ENCODE measurements around the gene MRPS6.

DNA sequence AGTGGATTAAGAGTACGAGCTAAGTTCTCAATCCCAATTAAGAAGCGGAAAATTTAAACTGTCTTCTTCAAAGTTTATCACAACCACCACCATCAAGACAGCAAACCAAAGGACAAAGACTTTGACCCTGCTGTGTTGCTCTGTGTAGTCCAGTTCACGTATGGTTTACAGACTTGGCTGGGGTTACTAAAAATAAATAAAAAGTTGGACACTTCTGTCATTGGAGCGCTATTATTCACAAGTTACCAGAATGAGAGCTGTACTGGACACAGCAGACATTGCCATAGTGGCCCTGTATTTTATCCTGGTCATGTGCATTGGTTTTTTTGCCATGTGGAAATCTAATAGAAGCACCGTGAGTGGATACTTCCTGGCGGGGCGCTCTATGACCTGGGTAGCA is 21.6 kb downstream of the MRPS6 start:
- no peak for TF ChIP-seq TAF1 (IDR thresholded peaks at IDR 0.05; ENCODE audit: borderline replicate concordance, insufficient read depth, low read length)
- no peak for TF ChIP-seq POLR2AphosphoS5 (IDR thresholded peaks at IDR 0.05; ENCODE audit: low read depth, low read length)

Measured in PFSK-1 (cell line).